Measurements from ENCODE around the gene CRK. TPM values are rescaled to one million over a fixed set of nuclear protein-coding genes. Genes with fewer than 3 reads are reported as not detected.
"Not testable (repeated sequence)": the region's sequence is repeated elsewhere in the genome, so short reads cannot be mapped to it uniquely, and the experiment has no call there.

Gene CRK
- total and polyA plus RNA-seq, 8 donors: 51.0 to 84.0 (median 58.2) TPM

DNA sequence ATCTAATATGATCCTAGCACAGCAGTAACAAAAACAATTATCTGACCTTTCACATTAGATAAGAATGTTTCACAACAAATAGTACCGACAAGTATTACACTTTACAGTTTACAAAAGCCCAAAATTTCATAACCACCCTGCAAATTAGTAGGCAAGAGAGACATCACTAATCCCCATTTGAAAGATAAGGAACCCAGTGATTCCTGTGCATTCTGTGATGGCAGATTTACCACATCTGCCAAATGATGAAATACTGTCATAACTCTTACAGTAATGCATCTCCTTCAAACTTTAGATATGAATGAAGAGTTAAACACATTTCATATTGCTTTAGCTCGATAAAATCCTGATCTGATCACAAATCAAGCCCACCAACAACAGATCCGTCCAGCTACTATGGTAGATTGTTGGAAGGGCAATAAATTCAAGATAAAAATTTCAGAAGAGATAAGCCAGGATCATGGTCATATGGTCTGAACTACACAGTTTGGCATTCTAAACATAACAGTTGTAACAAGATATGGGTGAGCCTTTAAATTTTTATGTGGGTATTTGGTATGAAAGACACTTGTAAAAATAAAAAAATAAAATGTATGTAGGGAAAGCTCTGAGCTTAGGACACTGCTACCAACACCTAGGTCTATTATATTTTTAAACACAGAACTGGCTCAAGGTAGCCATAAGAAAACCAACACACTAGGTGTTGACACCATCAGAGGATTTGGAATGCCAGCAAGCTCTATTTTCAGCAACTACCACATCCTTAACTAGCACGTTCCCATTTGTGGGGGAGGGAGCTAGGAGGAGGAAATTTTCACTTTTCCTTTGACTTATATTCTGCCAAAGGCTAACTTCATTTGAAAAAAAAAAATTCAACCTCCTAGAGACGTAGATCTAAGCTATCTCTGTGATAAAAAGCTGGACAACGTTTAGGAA, 65.3 kb downstream of the CRK start:
- Histone ChIP-seq H3K4me1 (peaks cover 46 to 97% of the 10 kb centered on the region in 2 donors), H3K9me3 (no peaks in the 10 kb centered on the region), H3K36me3 (peaks cover 0 to 9% of the 10 kb centered on the region in 2 donors), H3K27me3 (no peaks in the 10 kb centered on the region), H3K27ac (peak overlapping the region in 1 of 2 donors; percentile 39), H3K4me3 (no peak overlapping the region)
- TF ChIP-seq, protein P1, sequence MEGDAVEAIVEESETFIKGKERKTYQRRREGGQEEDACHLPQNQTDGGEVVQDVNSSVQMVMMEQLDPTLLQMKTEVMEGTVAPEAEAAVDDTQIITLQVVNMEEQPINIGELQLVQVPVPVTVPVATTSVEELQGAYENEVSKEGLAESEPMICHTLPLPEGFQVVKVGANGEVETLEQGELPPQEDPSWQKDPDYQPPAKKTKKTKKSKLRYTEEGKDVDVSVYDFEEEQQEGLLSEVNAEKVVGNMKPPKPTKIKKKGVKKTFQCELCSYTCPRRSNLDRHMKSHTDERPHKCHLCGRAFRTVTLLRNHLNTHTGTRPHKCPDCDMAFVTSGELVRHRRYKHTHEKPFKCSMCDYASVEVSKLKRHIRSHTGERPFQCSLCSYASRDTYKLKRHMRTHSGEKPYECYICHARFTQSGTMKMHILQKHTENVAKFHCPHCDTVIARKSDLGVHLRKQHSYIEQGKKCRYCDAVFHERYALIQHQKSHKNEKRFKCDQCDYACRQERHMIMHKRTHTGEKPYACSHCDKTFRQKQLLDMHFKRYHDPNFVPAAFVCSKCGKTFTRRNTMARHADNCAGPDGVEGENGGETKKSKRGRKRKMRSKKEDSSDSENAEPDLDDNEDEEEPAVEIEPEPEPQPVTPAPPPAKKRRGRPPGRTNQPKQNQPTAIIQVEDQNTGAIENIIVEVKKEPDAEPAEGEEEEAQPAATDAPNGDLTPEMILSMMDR (IDR thresholded peaks at IDR 0.05): no peak
- ATAC-seq (peak; percentile 52), DNase-seq (no peak)
- intact Hi-C loops (cut with DNase I): no loop called here

DNA sequence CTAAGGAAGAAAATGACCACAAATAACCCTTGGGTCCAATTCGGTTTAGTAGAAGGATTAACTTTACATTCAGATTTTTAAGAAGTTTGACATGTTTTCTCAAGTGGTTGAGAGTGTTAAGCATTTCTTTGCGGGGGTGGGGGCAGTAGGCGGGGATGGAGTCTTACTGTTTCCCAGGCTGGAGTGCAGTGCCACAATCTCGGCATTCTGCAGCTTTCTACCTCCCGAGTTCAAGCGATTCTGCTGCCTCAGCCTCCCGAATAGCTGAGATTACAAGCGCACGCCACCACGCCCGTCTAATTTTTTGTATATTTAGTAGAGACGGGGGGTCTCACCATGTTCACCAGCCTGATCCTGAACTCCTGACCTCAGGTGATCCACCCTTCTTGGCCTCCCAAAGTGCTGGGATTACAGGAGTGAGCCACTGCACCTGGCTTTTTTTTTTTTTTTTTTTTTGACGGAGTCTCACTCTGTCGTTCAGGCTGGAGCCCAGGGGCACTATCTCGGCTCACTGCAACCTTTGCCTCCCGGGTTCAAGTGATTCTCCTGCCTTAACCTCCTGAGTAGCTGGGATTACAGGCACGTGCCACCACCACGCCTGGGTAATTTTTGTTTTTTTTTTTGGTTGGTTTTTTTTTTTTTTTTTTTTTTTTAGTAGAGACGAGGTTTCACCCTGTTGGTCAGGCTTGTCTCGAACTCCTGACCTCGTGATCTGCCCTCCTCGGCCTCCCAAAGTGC, 68.4 kb downstream of the CRK start:
- intact Hi-C loops (cut with DNase I); H3K4me3 ChIP-seq; H3K9me3 ChIP-seq; H3K27ac ChIP-seq; H3K27me3 ChIP-seq: not testable (repeated sequence)
- Histone ChIP-seq H3K36me3 (peaks cover 0 to 10% of the 10 kb centered on the region in 2 donors), H3K4me1 (peaks cover 57 to 93% of the 10 kb centered on the region in 2 donors)
- peak; percentile 51 for ATAC-seq
- DNase-seq: peak in 1 of 4 donors; percentile 22

DNA sequence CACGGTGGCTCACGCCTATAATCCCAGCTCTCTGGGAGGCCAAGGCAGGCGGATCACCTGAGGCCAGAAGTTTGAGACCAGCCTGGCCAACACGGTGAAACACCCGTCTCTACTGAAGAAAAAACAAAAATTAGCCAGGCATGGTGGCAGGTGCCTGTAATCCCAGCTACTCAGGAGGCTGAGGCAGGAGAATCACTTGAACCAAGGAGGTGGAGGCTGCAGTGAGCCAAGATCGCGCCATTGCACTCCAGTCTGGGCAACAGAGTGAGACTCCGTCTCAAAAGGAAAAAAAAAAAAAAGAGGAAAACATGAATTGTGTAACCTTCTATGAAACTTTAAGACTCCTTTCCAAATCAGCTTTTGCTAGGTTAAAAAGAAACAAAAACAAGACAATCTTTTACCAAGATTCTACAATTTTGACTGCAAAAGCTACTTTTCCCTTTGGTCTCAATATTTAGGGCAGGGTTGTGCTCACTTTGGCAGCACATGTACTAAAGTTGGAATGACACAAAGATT, 69.3 kb downstream of the CRK start:
- intact Hi-C loops (cut with DNase I); ATAC-seq; DNase-seq; H3K4me3 ChIP-seq; H3K27ac ChIP-seq; H3K27me3 ChIP-seq; H3K9me3 ChIP-seq: not testable (repeated sequence)
- H3K36me3 ChIP-seq: peaks cover 0 to 10% of the 10 kb centered on the region in 2 donors
- peaks cover 56 to 93% of the 10 kb centered on the region in 2 donors for H3K4me1 ChIP-seq

DNA sequence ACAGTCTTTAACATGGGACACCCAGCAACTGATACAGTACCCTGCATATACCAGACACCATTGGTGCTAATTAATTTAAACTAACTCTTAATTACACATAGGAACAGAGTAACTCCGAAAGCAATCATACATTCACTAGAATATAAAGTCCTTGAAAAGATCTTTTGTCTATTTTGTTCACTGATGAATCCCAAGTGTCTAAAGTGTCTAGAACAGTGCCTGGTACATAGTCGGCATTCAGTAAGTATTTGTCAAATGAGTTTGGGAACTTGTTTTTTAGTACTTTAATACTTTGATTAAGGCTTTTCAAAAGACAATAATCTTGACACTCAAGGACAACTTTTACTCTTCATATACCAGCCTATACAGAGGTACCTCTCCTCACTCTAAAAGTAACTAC, 69.8 kb downstream of the CRK start:
- peaks cover 53 to 93% of the 10 kb centered on the region in 2 donors for H3K4me1 ChIP-seq
- ATAC-seq: no peak
- TF ChIP-seq, protein P1 (IDR thresholded peaks at IDR 0.05): no peak
- H3K27me3 ChIP-seq: no peaks in the 10 kb centered on the region
- H3K36me3 ChIP-seq: peaks cover 0 to 10% of the 10 kb centered on the region in 2 donors
- H3K4me3 ChIP-seq: no peak overlapping the region
- no peak overlapping the region for H3K27ac ChIP-seq
- intact Hi-C loops (cut with DNase I): no loop called here
- no peaks in the 10 kb centered on the region for H3K9me3 ChIP-seq
- DNase-seq: no peak

DNA sequence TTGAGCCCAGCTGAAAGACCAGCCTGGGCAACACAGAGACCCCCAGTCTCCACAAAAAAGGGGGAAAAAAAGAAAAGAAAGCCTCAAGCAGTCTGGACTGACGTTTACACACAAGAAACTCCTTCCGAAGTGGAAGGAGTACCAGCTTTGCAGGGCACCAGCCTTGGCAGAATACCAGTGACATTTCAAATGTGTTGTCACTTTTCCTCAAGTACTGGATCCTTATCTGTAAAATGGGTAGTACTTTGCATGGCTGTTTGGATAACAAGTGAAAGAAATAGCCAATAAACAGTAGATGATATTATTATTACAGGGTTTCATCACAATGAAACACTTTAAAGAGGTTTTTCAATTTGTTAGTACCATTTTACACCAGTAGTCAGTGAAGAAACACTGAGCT, 70.2 kb downstream of the CRK start:
- DNase-seq (no peak), ATAC-seq (peak; percentile 26)
- no peaks in the 10 kb centered on the region for H3K9me3 ChIP-seq
- TF ChIP-seq, protein P1 (IDR thresholded peaks at IDR 0.05): no peak
- peaks cover 0 to 10% of the 10 kb centered on the region in 2 donors for H3K36me3 ChIP-seq
- no peak overlapping the region for H3K27ac ChIP-seq
- H3K27me3 ChIP-seq: no peaks in the 10 kb centered on the region
- intact Hi-C loops (cut with DNase I): no loop called here
- H3K4me3 ChIP-seq: no peak overlapping the region
- peaks cover 55 to 93% of the 10 kb centered on the region in 2 donors for H3K4me1 ChIP-seq
